Measurements from ENCODE around the gene FTO. TPM values are rescaled to one million over a fixed set of nuclear protein-coding genes. Genes with fewer than 3 reads are reported as not detected.
"Not testable (repeated sequence)": the region's sequence is repeated elsewhere in the genome, so short reads cannot be mapped to it uniquely, and the experiment has no call there.

The FTO gene
- total RNA-seq, 1 donor from 2014 or later = 67.2 TPM

DNA sequence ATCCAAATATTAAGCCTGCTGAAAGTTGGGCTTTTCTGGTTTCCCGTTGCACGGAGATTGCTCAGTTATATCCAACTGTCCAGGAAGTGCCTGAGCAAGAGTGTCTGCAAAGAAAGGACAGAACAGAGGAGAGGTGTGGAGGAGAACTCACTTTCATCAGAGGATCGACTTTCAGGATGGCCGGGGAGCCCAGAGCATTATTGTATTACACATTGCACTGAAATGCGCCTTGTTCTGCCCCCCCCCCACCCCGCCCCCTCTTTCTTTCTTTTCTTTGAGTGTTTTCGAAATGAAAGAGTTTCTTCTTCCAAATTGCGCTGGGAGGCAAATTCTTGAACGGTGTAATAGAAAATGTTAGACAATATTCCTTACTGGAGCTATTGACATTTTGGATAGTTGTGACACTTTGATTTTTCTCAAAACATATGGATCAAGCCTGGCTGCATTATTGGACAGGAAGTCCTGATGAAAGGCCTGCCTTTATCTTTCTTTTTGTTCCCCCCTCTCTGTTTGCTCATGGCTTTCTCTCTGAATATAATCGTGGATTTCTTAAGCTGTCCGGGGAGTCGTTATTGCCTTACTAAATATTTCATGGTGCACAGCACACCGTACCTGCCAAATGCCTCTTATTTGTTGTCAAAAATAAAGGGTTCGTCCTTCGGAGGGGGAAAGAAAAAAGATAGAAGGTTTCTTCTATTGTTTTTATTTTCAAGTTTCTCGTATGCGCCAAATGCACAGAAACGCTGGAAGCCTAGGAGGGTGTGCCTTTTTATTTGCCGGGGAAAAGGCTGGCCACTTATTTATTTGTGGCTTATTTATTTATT lies 471.8 kb downstream of the FTO start:
- DNase-seq (ENCODE audit: low spot score) = peak; percentile 31

DNA sequence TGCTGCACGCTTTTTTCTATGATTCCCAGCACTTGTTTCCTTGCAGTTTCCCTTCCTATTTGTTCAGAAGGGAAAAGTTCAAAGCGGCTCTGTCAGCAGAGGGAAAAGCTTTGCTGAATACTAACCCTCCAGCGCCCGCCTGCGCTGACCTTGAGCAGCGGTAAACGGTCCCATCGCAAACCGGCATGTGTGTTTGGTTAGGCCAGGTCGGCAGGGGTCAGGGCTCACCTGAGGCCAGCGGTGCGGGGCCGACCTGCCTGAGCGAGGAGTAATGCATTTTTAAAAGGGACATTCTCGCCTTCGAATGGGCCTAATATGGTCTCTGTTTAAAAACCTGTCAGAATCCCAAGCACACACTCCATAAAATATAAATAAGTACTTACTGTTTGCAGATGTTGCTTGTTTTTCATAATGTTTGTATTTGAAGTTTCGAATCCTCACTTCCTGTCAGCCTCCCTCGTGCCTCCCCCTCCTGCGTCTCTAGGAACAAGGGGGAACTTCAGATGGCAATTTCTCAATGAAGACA lies 472.5 kb downstream of the FTO start:
- peak; percentile 26 for DNase-seq (ENCODE audit: low spot score)

DNA sequence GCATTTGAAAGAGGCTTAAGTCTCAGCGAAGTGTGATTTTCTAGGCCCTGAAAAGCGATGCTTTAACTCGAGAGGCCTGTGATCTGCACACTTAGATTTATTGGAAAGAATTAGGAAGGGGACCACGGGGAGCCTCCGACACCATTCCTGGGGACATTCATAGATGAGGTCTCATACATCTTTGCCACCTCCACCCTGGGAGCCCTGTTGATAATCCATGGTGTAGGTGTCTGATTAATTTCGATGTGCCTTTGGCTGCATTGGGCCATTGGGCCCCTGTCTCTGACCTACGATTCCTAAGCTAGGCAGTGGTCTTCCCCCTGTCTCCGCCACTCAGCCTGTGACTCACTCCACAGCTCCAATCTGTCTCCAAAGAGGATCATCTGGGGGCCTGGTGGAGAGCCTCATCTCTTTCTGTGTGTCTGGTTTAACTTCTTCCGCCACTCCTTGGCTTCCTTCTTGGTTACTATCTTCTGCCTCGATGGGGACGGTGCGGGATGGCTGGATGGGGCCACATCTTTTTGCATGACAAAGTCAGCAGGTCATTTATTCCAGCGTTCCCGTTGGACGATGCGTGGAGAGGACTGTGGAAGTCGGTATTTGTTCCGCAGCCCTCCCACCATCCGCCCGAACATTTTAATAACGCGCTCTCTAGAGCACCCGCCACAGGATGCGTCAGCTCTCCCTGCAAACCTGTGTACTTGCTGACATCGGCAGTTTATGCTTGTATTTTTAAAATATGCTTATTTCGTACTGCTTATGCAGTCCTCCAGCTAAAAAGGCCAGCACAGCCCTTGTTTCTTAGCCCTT lies 473.3 kb downstream of the FTO start:
- peak; percentile 57 for DNase-seq (ENCODE audit: low spot score)

DNA sequence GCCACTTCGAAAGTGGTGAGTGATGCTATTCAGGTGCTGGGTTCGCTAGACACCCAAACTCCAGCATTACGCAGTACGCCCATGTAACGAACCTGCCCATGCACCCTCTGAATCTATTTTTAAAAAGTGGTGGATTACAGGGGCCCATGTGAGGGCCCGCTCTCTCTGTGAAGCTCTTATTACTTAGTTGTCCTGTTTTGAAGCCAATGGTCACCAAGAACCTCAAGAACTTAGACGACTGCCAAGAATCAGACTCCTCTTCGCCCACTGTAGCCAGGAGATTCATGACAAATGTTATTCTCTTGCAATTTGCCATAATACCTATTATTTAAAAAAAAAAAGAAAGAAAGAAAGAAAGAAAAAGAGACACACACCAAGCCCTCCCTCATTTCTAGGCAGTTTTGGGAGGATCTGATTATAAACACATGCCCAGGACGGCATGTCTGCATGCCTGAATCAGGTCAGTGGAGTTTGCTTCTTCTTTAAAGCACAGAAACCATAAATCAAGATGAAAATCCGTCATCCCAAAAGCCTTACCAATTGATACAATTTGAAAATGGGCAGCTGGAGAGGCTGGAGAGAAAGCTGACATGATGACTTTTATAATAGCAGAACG lies 474.0 kb downstream of the FTO start:
- DNase-seq (ENCODE audit: low spot score) = no peak

DNA sequence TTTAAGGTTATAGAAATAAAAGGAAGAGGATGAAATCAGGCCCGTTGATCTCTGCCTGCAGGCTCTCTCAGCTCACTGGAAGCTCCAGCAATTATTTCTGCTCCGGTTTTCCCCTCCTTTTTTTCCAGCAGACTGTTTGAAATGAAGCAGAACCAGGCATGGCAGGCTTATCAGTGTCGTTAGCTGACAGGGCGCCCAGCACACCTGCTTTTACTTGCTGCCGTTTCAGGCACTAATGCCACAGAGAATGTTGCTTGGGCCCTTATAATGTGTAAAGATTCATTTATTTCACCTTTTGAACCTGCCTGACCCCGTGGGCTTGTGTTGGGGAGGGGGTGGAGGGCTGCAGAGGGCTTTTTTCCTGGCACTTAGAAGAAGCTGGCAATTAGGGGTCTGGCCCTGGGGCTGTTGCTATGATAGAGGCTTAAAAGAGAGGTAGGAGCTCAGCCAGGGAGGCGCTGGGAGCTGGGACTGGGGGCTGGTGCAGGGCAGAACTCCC lies 474.6 kb downstream of the FTO start:
- DNase-seq (ENCODE audit: low spot score) = peak; percentile 92

DNA sequence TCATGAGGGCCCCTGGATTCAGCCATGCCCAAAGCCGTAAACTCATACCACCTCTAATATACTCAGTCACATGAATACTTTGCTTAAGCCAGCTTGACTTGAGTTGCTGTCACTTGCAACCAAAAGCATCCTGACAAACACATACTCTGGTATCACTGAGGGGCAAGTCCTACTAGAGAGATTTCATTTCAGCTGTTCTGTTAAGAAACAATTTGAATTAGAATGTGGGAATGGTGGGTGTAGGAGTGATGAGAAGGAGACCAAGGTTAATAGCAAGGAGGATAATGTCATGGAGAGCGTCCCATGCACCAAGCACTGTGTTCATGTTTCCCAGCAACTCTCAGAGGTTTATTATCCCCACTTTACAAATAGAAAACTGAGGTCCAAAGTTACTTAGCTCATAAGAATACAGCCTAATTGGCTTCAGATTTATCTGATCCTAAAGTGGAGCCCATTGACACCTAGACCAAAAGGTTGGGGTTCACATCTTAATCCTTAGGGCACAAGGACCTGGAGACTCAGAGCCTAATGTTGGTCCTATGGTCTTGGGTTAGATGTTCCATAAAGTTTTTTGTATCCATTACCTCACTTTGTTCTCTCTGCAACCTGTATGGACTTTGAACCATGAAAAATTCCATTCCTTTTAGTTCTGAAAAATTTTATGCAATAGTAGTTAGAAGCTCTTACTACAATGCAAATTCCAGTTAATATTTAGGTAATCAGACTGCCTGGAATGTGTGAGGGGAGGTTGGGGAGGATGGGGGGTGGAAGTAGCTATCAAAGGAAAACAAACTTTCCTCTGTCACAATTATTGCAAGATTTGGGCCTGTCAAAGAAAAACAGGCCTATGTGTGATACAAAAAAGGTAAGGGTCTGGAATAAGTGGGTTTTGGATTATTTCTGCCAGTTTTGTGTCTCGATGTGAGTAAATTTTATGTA lies 476.7 kb downstream of the FTO start:
- no peak for DNase-seq (ENCODE audit: low spot score)

DNA sequence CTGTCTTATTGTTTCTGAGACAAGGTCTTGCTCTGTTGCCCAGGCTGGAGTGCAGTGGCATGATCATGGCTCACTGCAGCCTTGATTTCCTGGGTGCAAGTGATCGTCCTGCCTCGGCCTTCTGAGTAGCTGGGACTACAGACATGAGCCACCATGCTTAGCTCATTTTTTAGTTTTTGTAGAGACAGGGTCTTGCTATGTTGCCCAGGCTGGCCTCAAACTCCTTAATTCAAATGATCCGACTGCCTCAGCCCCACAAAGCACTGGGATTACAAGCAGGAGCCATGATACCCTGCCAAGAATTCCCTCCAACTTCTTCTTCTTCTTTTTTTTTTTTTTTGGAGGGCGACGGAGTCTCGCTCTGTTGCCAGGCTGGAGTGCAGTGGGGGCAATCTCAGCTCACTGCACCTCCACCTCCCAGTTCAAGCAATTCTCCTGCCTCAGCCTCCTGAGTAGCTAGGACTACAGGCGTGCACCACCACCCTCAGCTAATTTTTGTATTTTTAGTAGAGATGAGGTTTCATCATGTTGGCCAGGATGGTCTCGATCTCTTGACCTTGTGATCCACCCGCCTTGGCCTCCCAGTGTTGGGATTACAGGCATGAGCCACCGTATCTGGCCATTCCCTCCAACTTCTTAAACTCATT lies 477.9 kb downstream of the FTO start:
- DNase-seq (ENCODE audit: low spot score) = not testable (repeated sequence)

DNA sequence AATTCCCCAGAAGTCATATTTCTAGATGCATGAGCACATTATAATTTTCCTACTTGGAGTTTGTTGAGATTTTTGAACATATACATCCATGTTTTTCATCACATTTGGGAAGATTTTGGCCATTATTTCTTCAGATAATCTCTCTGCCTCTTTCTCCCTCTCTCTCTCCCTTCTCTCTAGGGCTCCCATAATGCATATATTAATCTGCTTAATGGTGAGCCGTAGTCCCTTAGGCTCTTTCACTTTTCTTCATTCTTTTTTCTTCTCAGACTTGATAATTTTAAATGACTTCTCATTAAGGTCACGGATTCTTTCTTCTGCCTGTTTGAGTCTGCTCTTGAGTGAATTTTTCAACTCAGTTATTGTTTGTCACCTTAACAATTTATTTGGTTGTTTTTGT lies 481.1 kb downstream of the FTO start:
- DNase-seq (ENCODE audit: low spot score) = no peak

DNA sequence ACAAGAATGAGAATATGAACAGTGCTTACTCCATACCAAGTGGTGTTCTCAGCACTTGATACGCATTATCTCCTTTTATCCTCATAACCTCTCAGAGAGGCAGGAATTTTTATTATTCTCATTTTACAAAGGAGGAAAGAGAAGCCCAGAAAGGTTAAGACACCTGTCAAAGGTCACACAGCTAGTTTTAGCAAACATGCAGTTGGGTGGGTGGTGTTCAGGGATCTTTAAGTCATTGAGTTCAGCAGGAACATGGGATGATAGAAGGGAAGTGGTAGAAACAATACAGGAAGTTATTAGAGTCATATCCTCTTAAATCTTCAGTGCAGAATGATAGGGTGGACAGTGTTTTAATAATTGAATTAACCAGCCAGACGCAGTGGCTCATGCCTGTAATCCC lies 487.2 kb downstream of the FTO start:
- no peak for DNase-seq (ENCODE audit: low spot score)

DNA sequence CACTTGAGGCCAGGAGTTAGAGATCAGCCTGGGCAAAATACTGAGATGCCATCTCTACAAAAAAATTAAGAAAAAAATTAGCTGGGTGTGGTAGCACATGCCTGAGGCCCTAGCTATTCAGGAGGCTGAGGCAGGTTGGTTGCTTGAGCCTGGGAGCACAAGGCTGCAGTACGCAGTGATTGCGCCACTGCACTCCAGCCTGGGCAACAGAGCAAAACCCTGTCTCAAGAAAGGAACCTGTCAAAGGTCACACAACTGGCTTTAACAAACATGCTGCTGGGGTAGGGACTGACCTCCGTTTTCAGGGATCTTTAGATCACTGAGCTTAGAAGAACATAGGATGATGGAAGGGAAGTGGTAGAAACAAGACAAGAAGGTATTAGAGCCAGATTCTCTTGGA lies 487.6 kb downstream of the FTO start:
- DNase-seq (ENCODE audit: low spot score) = no peak

DNA sequence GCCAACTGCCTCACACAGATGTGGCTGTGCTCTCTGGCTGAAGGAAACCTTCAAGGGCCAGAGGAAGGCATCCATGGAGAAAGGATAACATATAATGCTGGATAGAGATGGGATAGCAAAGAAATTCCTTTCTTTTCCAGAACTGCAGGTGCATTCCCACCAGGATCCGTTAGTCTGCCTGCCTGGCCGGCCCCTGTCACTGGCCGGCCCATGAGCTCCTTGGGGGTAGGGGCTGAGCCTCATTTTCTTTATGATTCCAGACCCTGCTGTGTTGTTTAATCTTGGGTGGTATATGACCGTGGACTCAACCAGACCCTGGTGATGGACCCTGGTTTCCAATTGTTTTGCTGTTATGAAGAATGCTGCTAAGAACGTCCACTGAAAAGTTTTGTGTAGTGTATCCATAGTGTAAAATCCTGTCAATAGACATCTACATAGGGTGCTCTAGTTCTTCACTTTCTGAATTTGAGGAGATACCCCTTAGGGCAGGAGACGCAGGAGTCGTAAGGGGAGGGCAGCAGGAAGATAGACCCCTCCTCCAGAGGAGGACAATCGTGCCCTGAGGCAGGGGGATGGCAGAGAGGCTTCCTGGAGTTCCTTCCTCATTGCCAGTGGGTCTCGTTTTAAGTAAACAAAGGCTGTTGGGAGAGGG lies 489.2 kb downstream of the FTO start:
- DNase-seq (ENCODE audit: low spot score) = no peak

DNA sequence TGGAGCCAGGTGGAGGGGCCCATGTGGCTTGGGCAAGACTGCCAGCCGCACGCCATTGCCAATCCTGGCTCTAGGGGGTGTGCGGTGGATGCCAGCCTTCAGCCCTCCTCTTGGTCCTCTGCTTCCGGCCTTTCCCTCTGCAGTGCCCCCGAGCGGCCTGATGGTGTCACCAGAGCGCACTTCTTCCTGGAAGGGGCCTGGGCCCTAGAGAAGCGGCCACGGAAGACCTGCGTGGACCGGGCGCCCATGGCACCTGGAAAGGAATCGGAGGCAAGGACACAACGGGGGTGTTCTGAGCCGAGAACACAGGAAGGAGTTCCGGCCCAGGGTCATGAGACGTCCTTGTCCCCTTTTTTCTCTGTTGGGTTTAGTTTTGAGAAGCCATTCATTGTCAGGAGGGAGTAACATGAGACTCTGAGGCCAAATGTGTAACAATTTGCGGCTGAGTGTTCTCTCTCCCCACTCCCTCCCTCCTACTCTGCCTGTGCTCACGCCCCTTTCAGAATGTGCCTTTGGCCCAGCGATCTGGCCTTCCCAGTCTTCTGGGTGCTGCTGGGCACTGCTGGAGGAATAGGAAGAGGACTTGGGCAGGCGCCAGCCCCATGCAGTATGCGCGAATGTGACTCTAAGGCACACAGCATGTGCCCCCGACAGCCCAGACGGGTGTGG lies 489.8 kb downstream of the FTO start:
- peak; percentile 74 for DNase-seq (ENCODE audit: low spot score)

DNA sequence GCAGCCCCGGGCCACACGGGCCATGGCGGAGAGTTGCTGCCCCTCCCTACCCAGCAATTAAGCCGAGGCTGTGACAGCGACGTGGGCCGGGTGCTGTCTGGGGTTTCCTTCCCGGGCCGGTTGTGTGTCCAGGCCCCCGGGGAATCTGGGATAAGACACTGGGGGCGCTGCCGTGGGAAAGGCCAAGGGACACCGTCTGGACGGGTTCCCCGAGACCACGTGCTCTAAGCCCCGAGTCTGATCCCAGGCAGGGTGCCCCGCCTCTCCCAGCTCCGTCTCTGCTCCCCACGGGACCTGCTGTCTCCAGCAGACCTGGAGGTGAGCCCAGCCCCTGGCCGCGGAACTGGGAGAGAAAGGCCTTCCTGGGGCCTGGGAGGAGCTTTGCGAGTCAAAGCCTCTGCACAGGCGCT lies 490.4 kb downstream of the FTO start:
- DNase-seq (ENCODE audit: low spot score) = peak; percentile 71

DNA sequence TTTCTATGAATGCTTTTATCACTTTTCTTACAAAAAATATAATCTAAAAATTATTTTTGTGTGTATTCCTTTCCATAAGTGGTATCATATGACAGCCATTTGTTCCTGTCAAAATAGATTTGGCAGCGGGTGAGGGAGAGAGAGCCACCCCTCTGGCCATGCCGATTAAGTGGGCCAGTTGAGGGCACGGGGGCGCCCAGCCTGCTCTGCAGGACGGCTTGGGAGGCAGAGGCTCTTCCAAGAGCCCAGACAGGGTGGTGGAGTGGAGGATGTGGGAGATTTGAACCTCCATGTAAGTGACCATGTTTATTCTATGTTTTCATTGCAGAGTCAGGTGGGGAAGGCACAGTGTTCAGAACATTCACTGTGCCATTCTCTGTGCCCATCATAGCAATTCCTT lies 493.8 kb downstream of the FTO start:
- DNase-seq (ENCODE audit: low spot score) = no peak

DNA sequence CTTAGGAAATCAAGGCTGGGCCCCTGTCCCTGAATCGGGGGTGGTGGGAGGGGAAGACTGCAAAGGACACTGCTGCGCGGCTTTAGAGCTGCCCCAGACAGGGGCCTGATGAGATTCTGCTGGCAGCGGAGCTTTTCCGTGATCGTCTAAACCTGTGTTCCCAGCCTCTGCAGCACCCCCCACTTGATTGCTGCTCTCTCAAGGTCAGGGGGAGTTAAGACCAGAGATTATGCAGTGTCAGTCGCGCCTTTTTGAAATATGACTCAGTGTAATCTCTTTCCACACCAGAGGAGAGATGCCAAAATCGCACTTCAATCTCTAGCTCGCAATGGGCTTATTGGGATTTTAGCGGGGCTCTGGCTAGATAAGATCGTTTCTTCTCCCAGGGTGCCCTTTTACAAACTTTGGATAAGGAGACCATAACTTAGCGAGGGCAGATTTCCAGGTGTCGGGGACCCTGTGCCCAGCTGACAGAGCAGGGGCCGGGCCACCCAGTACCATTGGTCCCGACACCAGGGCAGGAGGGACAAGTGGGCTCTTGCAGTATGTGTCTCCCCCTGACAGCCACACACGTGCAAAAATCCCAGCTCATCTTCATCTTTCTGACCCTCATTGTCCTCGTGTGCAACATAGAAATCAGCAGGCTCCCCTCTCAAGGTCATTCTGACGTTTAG lies 495.7 kb downstream of the FTO start:
- peak; percentile 91 for DNase-seq (ENCODE audit: low spot score)

DNA sequence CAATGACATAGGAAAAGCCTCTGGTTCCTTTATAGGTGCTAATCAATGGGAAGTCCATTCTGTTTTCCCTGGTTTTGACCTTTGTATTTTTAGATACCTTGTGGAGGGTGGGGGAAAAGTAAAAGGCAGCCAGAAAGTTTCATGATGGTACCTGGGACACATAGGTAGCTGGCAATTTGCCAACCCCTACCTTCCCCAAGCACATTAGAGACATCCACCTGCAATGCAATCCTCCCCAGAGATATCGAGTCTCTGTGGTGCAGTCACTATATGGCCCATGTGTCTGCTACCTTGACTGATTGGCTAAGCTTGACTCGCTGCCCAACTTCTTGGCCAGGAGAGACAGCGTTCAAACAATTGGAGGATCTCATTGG lies 496.2 kb downstream of the FTO start:
- no peak for DNase-seq (ENCODE audit: low spot score)

DNA sequence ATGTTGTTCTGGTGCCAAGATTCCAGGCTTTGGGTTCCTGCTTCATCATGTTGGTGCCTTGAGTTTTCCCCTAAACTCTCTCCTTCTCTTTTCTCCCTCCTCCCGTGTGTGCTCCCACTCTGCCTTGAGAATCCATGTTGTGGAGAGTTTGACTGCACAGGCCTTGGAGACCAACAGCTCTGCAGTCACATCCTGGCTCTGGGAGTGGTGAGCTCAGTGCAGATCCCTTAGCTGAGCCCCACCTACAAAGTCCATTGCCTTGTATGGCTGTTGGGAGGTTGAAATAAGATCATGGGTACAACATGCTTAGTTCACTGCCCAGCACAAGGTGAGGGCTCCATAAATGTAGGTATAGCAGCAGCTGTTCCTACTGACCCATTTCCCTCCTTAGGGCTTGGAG lies 496.8 kb downstream of the FTO start:
- DNase-seq (ENCODE audit: low spot score) = peak; percentile 56

DNA sequence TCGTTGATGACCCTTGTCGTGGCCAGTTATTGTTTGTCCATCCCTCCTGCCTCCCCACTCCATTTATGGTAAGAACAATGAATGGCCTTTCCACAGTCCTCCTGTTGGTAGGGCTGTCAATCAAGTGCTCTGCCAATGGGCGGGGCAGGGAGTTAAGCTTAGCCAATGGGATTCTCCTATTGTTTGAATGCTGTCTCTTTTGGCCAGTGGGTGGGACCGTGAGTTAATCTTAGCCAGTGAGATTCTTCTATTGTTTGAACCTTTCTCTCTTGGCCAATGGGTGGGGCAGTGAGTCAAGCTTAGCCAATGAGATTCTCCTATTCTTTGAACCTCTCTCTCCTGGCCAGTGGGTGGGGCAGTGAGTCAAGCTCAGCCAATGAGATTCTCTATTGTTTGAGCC lies 497.2 kb downstream of the FTO start:
- no peak for DNase-seq (ENCODE audit: low spot score)
